ENCODE results near the gene UMODL1.

GRCh38 chr21:42161401-42161955 is 90.4 kb downstream of the UMODL1 start:
- TF ChIP-seq CTCF (conservative IDR thresholded peaks at IDR 0.05; ENCODE audit: low read length) (no peak), EZH2phosphoT487 (IDR thresholded peaks at IDR 0.05; ENCODE audit: borderline replicate concordance, low read depth, low read length) (no peak)

All from OCI-LY7 (cell line).